Neural progenitor cell (in vitro differentiated cells): ENCODE data around the gene TBC1D23. TPM values are rescaled to one million over a fixed set of nuclear protein-coding genes. Genes with fewer than 3 reads are reported as not detected.

Experiments
- DNase-seq: peaks from one replicate; pipeline ENCODE4 v3.0.0-alpha.2; 2016; ENCODE audit warnings: low spot score
- H2AFZ ChIP-seq: fragments of 200-600 bp; sonication (generic); replicated peaks from 2 replicates; pipeline ENCODE4 v1.6.1; 2016; ENCODE audit warnings: antibody characterized with exemption
- H3F3A ChIP-seq: fragments of 200-600 bp; sonication (generic); 2 replicates; pipeline ENCODE4 v1.6.1; 2016; ENCODE audit warnings: antibody characterized with exemption, low read depth
- H3K27ac ChIP-seq: fragments of 200-600 bp; sonication (generic); 2 replicates; pipeline ENCODE4 v1.5.1; 2016; ENCODE audit warnings: mild to moderate bottlenecking
- H3K27me3 ChIP-seq: fragments of 200-600 bp; sonication (generic); 2 replicates; pipeline ENCODE4 v1.6.1; 2016; ENCODE audit warnings: mild to moderate bottlenecking, moderate library complexity
- H3K36me3 ChIP-seq: fragments of 200-600 bp; sonication (generic); 2 replicates; pipeline ENCODE4 v1.5.1; 2016
- H3K4me1 ChIP-seq: fragments of 200-600 bp; sonication (generic); 2 replicates; pipeline ENCODE4 v1.6.1; 2016; ENCODE audit warnings: mixed run types
- H3K4me2 ChIP-seq: fragments of 200-600 bp; sonication (generic); 2 replicates; pipeline ENCODE4 v1.6.1; 2016
- H3K4me3 ChIP-seq: fragments of 200-600 bp; sonication (generic); 2 replicates; pipeline ENCODE4 v1.5.1; 2016
- H3K79me2 ChIP-seq: fragments of 200-600 bp; sonication (generic); 2 replicates; pipeline ENCODE4 v1.6.1; 2016; ENCODE audit warnings: low read depth
- H3K9ac ChIP-seq: fragments of 200-600 bp; sonication (generic); 2 replicates; pipeline ENCODE4 v1.6.1; 2016
- H3K9me3 ChIP-seq: fragments of 200-600 bp; sonication (generic); 2 replicates; pipeline ENCODE4 v1.5.1; 2016; ENCODE audit warnings: low read depth
- H4K20me1 ChIP-seq: fragments of 200-600 bp; sonication (generic); 2 replicates; pipeline ENCODE4 v1.6.1; 2016; ENCODE audit warnings: low read depth
- H3K27ac Mint-ChIP-seq: 3 replicates; pipeline ENCODE4 v1.8.0; 2021; ENCODE audit warnings: mixed read lengths
- H3K27me3 Mint-ChIP-seq: 2 replicates; pipeline ENCODE4 v1.8.0; 2022; ENCODE audit warnings: low read depth, mild to moderate bottlenecking, inconsistent platforms, moderate library complexity, mixed read lengths; ENCODE audit not compliant: insufficient read depth
- H3K36me3 Mint-ChIP-seq: 3 replicates; pipeline ENCODE4 v1.8.0; 2021; ENCODE audit warnings: mixed read lengths
- H3K4me1 Mint-ChIP-seq: 3 replicates; pipeline ENCODE4 v1.8.0; 2021; ENCODE audit warnings: mixed read lengths
- H3K4me3 Mint-ChIP-seq: 3 replicates; pipeline ENCODE4 v1.8.0; 2021; ENCODE audit warnings: mild to moderate bottlenecking, moderate library complexity, mixed read lengths
- H3K9me3 Mint-ChIP-seq: 3 replicates; pipeline ENCODE4 v1.8.0; 2020; ENCODE audit warnings: mixed read lengths
- CTCF ChIP-seq: fragments of 200-600 bp; sonication (generic); IDR thresholded peaks from 2 replicates; pipeline ENCODE4 v1.5.1; 2017; ENCODE audit warnings: antibody characterized with exemption, mild to moderate bottlenecking
- EZH2 ChIP-seq: fragments of 200-600 bp; sonication (generic); IDR thresholded peaks from 2 replicates; pipeline ENCODE4 v1.6.1; 2017; ENCODE audit warnings: antibody characterized with exemption, mild to moderate bottlenecking, moderate library complexity
- EZH2phosphoT487 ChIP-seq: fragments of 200-600 bp; sonication (generic); IDR thresholded peaks from 2 replicates; pipeline ENCODE4 v1.6.1; 2017; ENCODE audit warnings: antibody characterized with exemption
- total RNA-seq: library from RNA; depleted of rRNA; stranded (reverse); fragments of >200 nt; gene quantifications from 2 replicates; pipeline ENCODE4 v1.2.3, GENCODE V29; 2015; ENCODE audit warnings: low replicate concordance

The TBC1D23 gene
- total RNA-seq, 1 donor from 2014 or later: 50.1 TPM

DNA sequence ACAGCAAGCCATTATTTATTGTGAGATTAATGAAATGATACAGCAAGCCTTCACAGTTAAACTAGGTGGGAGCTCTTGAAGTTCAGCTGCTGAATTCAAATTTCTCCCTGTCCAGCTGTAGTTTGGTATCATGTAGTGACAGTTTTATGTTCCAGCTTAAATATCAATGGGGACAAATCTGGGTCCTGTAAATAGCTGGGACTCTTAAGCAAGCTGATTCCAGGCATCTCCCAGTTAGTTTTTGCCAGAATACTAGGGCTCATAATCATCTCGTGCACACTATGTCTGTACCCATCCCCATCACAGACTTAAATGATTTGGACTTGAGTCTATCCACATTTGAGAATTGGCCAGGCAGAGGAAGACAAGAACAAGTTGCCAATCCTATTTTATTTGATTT is 45.9 kb downstream of the TBC1D23 start:
- no peaks in the 10 kb centered on the region for H4K20me1 ChIP-seq
- peaks cover 2% of the 10 kb centered on the region for H3K36me3 Mint-ChIP-seq
- H3K4me3 Mint-ChIP-seq: no peak overlapping the region
- H3K27ac ChIP-seq: no peak overlapping the region
- H3K4me2 ChIP-seq: no peak overlapping the region
- peaks cover 2% of the 10 kb centered on the region for H3K27me3 Mint-ChIP-seq
- no peak overlapping the region for H2AFZ ChIP-seq
- H3K27ac Mint-ChIP-seq: no peak overlapping the region
- H3K4me1 ChIP-seq: no peaks in the 10 kb centered on the region
- no peak for DNase-seq
- H3K36me3 ChIP-seq: no peaks in the 10 kb centered on the region
- no peak overlapping the region for H3K9ac ChIP-seq
- H3K4me1 Mint-ChIP-seq: peaks cover 2% of the 10 kb centered on the region
- H3K4me3 ChIP-seq: no peak overlapping the region
- no peaks in the 10 kb centered on the region for H3K79me2 ChIP-seq
- no peak for TF ChIP-seq EZH2
- TF ChIP-seq EZH2phosphoT487: no peak
- no peak for TF ChIP-seq CTCF
- H3K27me3 ChIP-seq: no peaks in the 10 kb centered on the region
- no peaks in the 10 kb centered on the region for H3K9me3 Mint-ChIP-seq
- no peaks in the 10 kb centered on the region for H3F3A ChIP-seq
- H3K9me3 ChIP-seq: no peaks in the 10 kb centered on the region

DNA sequence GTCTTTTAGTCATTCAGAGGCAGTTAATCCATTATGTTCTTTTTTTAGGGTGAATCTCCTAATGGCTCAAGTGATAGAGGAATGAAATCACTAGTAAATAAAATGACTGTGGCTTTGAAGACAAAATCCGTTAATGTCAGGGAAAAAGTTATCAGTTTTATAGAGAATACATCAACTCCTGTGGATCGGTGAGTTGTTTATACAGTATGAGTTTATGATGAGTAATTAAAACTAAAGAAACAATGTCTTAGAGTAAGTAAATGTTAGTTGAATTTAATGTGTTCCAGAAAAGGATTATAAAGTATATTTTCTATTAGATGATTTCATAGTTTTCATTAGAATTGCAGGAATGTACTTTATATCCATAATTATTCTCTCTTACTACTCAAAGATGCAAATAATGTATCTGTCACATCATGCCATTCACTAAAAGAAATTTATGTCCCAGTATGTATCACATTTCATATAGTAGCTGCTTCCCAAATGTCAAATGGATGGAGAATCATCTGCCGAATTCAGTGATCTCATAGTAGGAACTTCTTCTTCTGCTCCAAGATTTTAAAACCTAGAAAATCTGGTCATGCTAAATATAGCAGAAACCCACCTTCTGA is 49.7 kb downstream of the TBC1D23 start:
- TF ChIP-seq EZH2phosphoT487 (no peak), EZH2 (no peak), CTCF (no peak)
- H3K4me2 ChIP-seq: no peak overlapping the region
- H3K4me3 ChIP-seq: no peak overlapping the region
- H3K27me3 ChIP-seq: no peaks in the 10 kb centered on the region
- no peak overlapping the region for H3K27ac ChIP-seq
- no peaks in the 10 kb centered on the region for H3K36me3 Mint-ChIP-seq
- H3K4me3 Mint-ChIP-seq: no peak overlapping the region
- no peaks in the 10 kb centered on the region for H3K9me3 ChIP-seq
- H4K20me1 ChIP-seq: no peaks in the 10 kb centered on the region
- H3K9ac ChIP-seq: no peak overlapping the region
- H3K27me3 Mint-ChIP-seq: no peaks in the 10 kb centered on the region
- peaks cover 6% of the 10 kb centered on the region for H3K36me3 ChIP-seq
- H3K4me1 Mint-ChIP-seq: peaks cover 4% of the 10 kb centered on the region
- H3K27ac Mint-ChIP-seq: no peak overlapping the region
- H3K4me1 ChIP-seq: no peaks in the 10 kb centered on the region
- DNase-seq: no peak
- no peak overlapping the region for H2AFZ ChIP-seq
- H3F3A ChIP-seq: no peaks in the 10 kb centered on the region
- H3K79me2 ChIP-seq: no peaks in the 10 kb centered on the region
- no peaks in the 10 kb centered on the region for H3K9me3 Mint-ChIP-seq

GRCh38 chr3:100311011-100311410 is 50.2 kb downstream of the TBC1D23 start:
- Histone ChIP-seq H3K9me3 (no peaks in the 10 kb centered on the region), H3K4me3 (no peak overlapping the region), H3K4me2 (no peak overlapping the region), H3K27ac (no peak overlapping the region), H3K36me3 (peaks cover 6% of the 10 kb centered on the region), H4K20me1 (no peaks in the 10 kb centered on the region), H3K27me3 (no peaks in the 10 kb centered on the region), H3K9ac (no peak overlapping the region), H2AFZ (no peak overlapping the region), H3K4me1 (no peaks in the 10 kb centered on the region), H3F3A (no peaks in the 10 kb centered on the region), H3K79me2 (no peaks in the 10 kb centered on the region)
- DNase-seq: no peak
- no peaks in the 10 kb centered on the region for H3K9me3 Mint-ChIP-seq
- no peak overlapping the region for H3K27ac Mint-ChIP-seq
- no peak for TF ChIP-seq CTCF
- TF ChIP-seq EZH2: no peak
- TF ChIP-seq EZH2phosphoT487: no peak
- no peaks in the 10 kb centered on the region for H3K36me3 Mint-ChIP-seq
- no peak overlapping the region for H3K4me3 Mint-ChIP-seq
- H3K27me3 Mint-ChIP-seq: no peaks in the 10 kb centered on the region
- H3K4me1 Mint-ChIP-seq: peaks cover 4% of the 10 kb centered on the region
